K562 (cell line): ENCODE results near the gene LRRC8A.

Experiments
- ATF4 ChIP-seq: fragments of 450-650 bp; formaldehyde crosslinking; IDR thresholded peaks from 2 replicates; pipeline ENCODE4 v1.4.0; 2022; ENCODE audit warnings: mild to moderate bottlenecking, moderate library complexity
- CBX8 ChIP-seq: fragments of 200-600 bp; sonication (generic); IDR thresholded peaks from 2 replicates; pipeline ENCODE4 v1.6.1; 2012; ENCODE audit warnings: borderline replicate concordance, mixed run types, low read depth, mild to moderate bottlenecking, moderate library complexity, mixed read lengths, low read length, control low read depth, inconsistent platforms; ENCODE audit not compliant: poor library complexity, severe bottlenecking; ENCODE audit errors: extremely low read depth
- CTCF ChIP-seq, 3 experiments: IDR thresholded peaks in 2 of 3; conservative IDR thresholded peaks in 1 of 3; 2 replicates each; pipeline ENCODE4 v1.5.1; 2011 to 2012; ENCODE audit warnings: low read length in 3 of 3, mild to moderate bottlenecking in 3 of 3, control low read depth in 2 of 3, improper control_type of control experiment in 1 of 3, inconsistent platforms in 1 of 3, low read depth in 1 of 3, mixed read lengths in 1 of 3, moderate library complexity in 1 of 3; ENCODE audit not compliant: insufficient read depth in 2 of 3
- DMBX1 ChIP-seq: fragments of 250-450 bp; sonication (Bioruptor Pico); IDR thresholded peaks from 2 replicates; pipeline ENCODE4 v1.8.0; 2022; ENCODE audit warnings: inconsistent platforms, mild to moderate bottlenecking, moderate library complexity, borderline replicate concordance
- EP300 ChIP-seq: IDR thresholded peaks from 2 replicates; pipeline ENCODE4 v1.6.1; 2012; ENCODE audit warnings: low read length, improper control_type of control experiment
- HMG20B ChIP-seq: fragments of 250-450 bp; sonication (Bioruptor Pico); IDR thresholded peaks from 2 replicates; pipeline ENCODE4 v1.5.0; 2021; ENCODE audit warnings: mild to moderate bottlenecking
- KDM1A ChIP-seq, 2 experiments: fragments of 450-650 bp; IDR thresholded peaks; 2 replicates each; pipeline ENCODE4 v1.6.1; 2016; ENCODE audit warnings: mild to moderate bottlenecking in 2 of 2
- NFRKB ChIP-seq: fragments of 450-650 bp; IDR thresholded peaks from 2 replicates; pipeline ENCODE4 v1.6.1; 2016; ENCODE audit warnings: low read depth
- PPARD ChIP-seq: fragments of 250-450 bp; sonication (Bioruptor Pico); IDR thresholded peaks from 2 replicates; pipeline ENCODE4 v1.8.0; 2022; ENCODE audit warnings: inconsistent platforms, mild to moderate bottlenecking, moderate library complexity
- ZNF253 ChIP-seq: fragments of 250-450 bp; sonication (Bioruptor Pico); conservative IDR thresholded peaks from 2 replicates; pipeline ENCODE4 v1.6.1; 2021; ENCODE audit warnings: mild to moderate bottlenecking

GRCh38 chr9:128861501-128861900, 20.4 kb upstream of the LRRC8A start:
- TF ChIP-seq NFRKB (no peak), ATF4 (CRISPR knock-in tag) (no peak), PPARD (CRISPR knock-in tag) (no peak), DMBX1 (CRISPR knock-in tag) (no peak), KDM1A (IDR thresholded peaks at IDR 0.05) (no peak), HMG20B (CRISPR knock-in tag) (no peak), CTCF (IDR thresholded peaks at IDR 0.05 in 2 of 3, conservative IDR thresholded peaks at IDR 0.05 in 1 of 3; ENCODE audit: insufficient read depth in 2 of 3, low read depth in 1 of 3, low read length in 3 of 3) (no peak), EP300 (no peak), CBX8 (no peak), ZNF253 (CRISPR knock-in tag) (no peak)
